LoVo (cell line): ENCODE data around the gene PEMT.
A peak's percentile ranks its signal among the peaks of the same experiment; 100 is the strongest.

ENCODE experiments used
- DNase-seq: peaks from one replicate; pipeline ENCODE4 v3.0.0-alpha.2; 2016; ENCODE audit warnings: low spot score

PEMT gene

DNA sequence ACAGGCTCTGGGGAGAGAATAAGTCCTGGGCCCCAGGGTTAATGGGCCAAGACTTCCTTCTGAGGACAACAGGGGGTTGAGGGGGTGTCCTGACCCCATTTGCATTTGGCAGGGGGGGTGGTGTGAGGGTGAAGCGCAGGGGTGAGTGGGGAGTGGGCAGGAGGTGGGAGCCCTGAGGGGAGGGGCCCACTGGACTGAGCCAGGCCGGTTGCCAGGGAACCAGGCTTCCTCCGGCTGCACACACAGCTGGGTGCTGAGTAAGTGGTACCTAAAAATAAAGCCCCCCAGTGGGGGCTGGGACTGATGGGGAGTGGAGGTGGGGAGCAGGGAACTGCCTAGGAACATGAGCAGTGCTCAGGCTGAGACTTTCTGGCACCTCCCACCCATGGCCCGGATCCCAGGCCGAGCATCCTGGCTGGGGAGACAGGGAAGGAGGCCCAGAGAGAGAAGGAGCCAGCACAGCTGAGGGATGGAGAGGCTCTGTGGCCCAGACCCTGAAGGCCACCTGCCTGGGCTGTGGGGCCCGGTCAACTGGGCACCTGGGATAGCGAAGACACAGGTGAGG is 87.9 kb downstream of the PEMT start:
- no peak for DNase-seq

- no peak for DNase-seq
Observed at GRCh38 chr17:17502741-17503565, 88.6 kb downstream of the PEMT start.

- DNase-seq, result no peak
Observed at GRCh38 chr17:17500999-17501605, 90.4 kb downstream of the PEMT start.

DNA sequence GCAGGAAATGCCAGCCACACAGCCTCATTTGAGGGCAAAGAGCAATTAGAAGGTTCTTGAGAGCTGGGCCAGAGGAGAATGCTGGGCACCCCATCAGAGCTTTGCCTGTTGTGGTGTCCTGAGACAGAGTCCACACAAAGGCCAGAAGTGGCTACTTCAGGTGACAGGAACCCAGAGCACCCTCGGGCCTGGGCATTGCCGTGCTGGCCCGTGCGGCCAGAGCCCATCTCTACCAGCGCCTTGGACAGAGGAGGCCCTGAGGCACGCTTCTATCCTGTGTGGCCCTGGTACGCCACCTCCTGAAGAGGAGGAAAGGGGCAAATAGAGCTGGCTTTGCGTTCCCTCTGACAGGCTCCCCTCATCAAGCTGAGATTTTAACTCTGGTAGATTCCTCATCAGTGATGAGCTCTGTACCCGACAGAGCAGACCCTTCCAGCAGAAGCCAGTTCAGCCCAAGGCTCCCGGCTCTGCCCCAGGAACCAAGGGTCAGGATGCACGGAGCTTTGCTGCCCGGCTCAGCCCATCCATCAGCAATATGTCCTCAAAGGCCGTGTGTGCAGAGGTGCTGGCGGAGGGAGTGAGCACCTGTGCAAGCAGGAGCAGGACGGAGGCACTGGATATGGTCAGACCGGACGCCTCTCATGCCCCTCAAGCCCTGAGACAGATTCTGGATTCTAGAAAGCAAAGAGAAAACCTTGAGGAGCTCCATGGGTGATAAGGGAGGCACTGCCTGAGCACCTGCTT is 91.9 kb downstream of the PEMT start:
- no peak for DNase-seq

- DNase-seq, result no peak
Observed at GRCh38 chr17:17498606-17499301, 92.8 kb downstream of the PEMT start.

DNA sequence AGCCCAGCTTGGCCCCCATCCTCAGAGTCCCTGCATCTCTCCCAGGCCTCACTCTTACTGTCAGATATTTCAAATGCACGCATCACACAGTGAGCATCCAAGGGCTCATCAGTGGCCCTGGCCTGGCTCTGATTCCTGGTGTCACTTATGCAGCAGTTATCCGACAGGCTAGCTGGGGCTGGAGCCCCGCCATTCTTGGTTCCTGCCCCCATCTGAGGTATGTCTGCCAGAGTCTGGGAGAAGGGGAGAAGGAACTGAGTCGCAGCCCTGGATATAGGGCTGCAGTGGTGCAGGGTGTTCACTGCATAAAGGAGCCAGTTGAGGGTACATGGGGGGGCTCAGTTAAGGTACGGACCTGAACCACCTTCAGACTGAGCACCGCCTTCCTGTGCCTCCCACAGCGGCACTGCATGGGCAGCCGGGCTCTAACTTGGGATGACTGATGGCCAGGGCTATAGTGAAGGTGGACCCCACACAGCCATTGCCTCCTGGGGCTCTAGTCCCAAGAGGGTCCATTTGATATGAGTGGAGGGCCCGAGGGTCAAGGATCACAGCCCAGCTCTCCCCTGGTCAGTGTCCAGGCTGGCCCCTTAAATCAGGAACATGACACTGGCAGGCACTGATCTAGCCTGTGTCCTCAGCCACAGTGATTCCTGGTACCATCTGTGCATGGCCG is 93.5 kb downstream of the PEMT start:
- DNase-seq, result no peak

GRCh38 chr17:17497065-17497844 is 94.3 kb downstream of the PEMT start:
- no peak for DNase-seq

DNA sequence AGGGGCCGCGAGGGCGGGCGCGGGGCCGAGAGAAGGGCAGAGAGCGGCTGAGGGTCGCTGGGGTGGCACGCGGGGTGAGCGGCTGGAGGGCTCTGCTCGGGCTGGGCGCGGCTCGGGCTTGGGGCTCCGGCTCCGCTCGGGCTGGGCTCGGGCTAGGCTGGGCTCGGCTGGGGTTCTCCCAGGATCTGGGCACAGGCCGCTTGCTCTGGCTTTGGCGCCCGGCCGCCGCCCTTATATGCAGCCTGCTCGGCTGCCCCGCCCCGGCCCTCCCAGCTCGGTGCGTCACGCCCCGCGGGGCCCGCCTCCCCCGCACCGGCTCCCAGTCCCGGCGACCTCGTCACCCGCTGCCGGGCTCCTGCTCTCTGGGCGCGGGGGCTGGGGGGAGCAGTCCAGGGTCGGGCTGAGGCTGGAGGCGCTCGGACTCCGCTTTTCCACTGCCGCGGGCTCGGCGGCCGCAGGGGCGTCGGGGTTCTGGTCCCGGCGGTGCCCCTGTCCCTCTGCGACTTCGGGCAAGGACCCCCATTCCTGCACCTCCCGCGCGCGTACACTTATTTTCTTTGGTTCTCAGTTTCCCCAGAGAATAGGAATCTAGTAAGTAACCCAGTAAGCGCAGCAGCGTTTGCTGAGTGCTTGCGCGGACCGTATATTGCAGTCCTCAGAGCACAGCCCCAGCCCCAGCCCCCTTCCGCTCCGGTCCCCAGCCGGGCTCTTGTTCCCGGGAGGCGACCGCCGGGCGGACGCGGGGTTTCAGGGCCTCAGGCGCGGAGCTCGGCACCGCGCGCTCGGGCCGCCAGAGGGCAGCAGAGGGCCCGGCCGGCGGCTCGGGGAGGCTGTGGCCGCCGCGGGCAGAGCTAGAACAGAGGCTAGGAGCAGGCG is 95.1 kb downstream of the PEMT start, which contains the start of gene RASD1:
Gene RASD1 (minus strand): TSS at position 207 of the 876 bp plus-strand sequence. CDS start 214 bp downstream, outside the sequence.
- DNase-seq, result peak; percentile 86

GRCh38 chr17:17495536-17496188 is 95.8 kb downstream of the PEMT start:
- DNase-seq, result no peak

- DNase-seq, result no peak
Observed at GRCh38 chr17:17494870-17495535, 96.5 kb downstream of the PEMT start.

DNA sequence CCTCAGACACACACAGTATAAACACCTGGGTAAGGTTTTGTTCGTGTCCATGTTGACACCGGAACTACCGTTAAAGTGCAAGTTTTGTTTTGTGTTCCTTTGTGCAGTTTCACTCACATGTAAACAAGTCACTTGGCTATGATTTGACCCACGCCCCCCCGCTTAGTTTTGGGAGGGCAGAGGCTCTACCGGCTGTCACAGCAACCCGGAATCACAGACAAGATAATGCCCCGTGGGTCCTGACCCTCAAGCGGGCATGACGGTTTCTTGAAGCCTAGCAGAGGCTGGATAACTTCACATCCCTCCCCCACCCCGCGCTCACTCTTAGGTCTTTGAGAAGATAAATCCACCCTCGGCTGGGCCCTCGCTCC is 97.0 kb downstream of the PEMT start:
- DNase-seq, result no peak

- no peak for DNase-seq
Observed at GRCh38 chr17:17493986-17494466, 97.5 kb downstream of the PEMT start.

GRCh38 chr17:17493249-17493985 is 98.1 kb downstream of the PEMT start:
- DNase-seq, result no peak

DNA sequence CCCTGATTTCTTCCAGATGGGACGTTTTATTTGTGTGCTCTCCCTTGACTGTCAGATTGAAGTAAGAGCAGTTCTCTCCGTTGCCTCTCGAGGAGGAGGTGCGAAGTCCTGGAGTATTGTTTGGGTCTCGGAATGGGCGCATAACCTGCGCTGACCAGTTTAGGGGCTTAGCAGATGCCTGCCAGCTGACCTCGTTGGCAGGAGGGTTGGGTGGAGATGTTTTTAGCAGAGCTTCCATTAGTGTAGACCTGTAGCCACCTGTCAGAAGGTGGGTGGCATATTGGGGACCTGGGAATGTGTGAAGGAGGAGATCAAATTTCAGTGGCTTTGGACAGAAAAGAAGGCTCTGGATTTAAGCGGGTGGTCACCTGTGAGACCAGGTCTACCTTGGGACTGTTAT is 98.9 kb downstream of the PEMT start:
- DNase-seq, result no peak

DNA sequence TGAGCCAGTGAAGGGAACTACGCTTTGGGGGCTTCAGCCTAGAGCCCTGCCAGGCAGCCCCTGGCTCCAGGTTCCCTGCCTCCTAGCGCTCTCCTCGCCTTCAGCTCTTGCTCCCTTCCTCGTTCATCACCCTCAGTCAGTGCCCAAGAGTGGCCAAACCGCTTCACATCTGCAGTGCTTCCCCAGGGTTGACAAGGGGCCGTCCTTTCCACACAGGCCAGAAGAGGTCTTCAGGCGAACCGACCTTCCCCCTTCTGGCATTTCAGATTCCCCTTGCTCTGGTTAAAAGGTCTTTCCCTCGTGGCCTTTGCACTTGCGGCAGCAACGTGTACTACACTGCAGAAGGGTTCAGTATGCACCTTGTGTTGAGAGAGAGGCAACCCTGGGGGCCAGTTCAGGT is 99.4 kb downstream of the PEMT start:
- DNase-seq, result no peak

- no peak for DNase-seq
Observed at GRCh38 chr17:17491546-17491988, 99.9 kb downstream of the PEMT start.

DNA sequence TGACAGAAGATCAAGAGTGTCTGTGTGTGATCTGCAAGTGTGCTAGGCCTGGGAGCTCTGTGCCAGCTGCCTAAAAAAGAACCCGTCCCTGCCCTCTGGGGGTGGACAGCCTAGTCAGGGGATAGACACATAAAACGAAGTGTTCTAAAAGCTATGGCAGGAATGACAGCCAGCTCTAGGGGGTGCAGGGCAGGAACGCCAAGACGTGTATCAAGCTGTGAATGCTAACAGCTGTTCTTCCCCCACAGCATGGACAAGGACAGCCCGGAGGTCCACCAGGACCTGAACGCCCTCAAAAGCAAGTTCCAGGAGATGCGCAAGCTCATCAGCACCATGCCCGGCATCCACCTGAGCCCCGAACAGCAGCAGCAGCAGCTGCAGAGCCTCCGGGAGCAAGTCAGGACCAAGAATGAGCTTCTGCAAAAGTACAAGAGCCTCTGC is 100.5 kb downstream of the PEMT start:
- DNase-seq, result no peak
